Measurements from ENCODE around the gene TTC23.

The TTC23 gene

DNA sequence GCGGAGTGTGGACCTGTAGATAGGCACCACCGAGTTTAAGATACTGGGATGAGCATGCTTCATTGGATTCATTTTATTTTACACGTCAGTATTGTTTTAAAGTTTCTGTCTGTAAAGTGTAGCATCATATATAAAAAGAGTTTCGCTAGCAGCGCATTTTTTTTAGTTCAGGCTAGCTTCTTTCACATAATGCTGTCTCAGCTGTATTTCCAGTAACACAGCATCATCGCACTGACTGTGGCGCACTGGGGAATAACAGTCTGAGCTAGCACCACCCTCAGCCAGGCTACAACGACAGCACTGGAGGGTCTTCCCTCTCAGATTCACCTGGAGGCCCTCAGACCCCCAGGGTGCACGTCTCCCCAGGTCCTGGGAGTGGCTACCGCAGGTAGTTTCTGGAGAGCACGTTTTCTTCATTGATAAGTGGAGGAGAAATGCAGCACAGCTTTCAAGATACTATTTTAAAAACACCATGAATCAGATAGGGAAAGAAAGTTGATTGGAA lies 115.0 kb downstream of the TTC23 start:
- TF ChIP-seq POLR2AphosphoS5 (IDR thresholded peaks at IDR 0.05; ENCODE audit: low read depth, low read length): no peak
- TF ChIP-seq, protein P1, sequence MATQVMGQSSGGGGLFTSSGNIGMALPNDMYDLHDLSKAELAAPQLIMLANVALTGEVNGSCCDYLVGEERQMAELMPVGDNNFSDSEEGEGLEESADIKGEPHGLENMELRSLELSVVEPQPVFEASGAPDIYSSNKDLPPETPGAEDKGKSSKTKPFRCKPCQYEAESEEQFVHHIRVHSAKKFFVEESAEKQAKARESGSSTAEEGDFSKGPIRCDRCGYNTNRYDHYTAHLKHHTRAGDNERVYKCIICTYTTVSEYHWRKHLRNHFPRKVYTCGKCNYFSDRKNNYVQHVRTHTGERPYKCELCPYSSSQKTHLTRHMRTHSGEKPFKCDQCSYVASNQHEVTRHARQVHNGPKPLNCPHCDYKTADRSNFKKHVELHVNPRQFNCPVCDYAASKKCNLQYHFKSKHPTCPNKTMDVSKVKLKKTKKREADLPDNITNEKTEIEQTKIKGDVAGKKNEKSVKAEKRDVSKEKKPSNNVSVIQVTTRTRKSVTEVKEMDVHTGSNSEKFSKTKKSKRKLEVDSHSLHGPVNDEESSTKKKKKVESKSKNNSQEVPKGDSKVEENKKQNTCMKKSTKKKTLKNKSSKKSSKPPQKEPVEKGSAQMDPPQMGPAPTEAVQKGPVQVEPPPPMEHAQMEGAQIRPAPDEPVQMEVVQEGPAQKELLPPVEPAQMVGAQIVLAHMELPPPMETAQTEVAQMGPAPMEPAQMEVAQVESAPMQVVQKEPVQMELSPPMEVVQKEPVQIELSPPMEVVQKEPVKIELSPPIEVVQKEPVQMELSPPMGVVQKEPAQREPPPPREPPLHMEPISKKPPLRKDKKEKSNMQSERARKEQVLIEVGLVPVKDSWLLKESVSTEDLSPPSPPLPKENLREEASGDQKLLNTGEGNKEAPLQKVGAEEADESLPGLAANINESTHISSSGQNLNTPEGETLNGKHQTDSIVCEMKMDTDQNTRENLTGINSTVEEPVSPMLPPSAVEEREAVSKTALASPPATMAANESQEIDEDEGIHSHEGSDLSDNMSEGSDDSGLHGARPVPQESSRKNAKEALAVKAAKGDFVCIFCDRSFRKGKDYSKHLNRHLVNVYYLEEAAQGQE (IDR thresholded peaks at IDR 0.05; ENCODE audit: insufficient read depth in 1 of 2, low read depth in 2 of 2, low read length in 2 of 2): no peak
- no peak for TF ChIP-seq FOXP2 (optimal IDR thresholded peaks at IDR 0.05; ENCODE audit: borderline replicate concordance, extremely low read depth, extremely low read length, insufficient read depth)
- TF ChIP-seq TAF1 (IDR thresholded peaks at IDR 0.05; ENCODE audit: borderline replicate concordance, insufficient read depth, low read length): no peak
- no peak for TF ChIP-seq SIN3A (IDR thresholded peaks at IDR 0.05; ENCODE audit: borderline replicate concordance, insufficient read depth, low read length)

DNA sequence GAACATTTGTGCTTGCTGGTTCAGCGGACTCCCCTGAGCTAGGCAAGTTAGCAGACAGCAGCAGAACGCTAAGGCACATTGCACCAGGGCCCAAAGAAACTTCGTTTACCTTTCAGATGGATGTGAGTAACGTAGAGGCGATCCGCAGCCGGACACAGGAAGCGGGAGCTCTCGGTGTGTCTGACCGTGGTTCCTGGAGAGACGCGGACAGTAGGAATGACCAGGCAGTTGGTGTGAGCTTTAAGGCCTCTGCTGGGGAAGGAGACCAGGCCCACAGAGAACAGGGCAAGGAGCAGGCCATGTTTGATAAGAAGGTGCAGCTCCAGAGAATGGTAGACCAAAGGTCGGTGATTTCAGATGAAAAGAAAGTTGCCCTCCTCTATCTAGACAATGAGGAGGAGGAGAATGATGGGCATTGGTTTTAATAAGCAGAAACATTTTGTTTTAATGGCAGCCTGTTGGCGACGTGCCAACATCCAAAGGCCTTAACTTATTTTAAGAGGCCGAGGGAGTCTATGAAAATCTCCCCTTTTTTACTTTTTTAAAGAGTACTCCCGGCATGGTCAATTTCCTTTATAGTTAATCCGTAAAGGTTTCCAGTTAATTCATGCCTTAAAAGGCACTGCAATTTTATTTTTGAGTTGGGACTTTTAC lies 116.6 kb downstream of the TTC23 start:
- TF ChIP-seq SIN3A (IDR thresholded peaks at IDR 0.05; ENCODE audit: borderline replicate concordance, insufficient read depth, low read length): no peak
- TF ChIP-seq, protein P1 (IDR thresholded peaks at IDR 0.05; ENCODE audit: insufficient read depth in 1 of 2, low read depth in 2 of 2, low read length in 2 of 2): no peak
- TF ChIP-seq FOXP2 (optimal IDR thresholded peaks at IDR 0.05; ENCODE audit: borderline replicate concordance, extremely low read depth, extremely low read length, insufficient read depth): no peak
- TF ChIP-seq POLR2AphosphoS5 (IDR thresholded peaks at IDR 0.05; ENCODE audit: low read depth, low read length): no peak
- no peak for TF ChIP-seq TAF1 (IDR thresholded peaks at IDR 0.05; ENCODE audit: borderline replicate concordance, insufficient read depth, low read length)

DNA sequence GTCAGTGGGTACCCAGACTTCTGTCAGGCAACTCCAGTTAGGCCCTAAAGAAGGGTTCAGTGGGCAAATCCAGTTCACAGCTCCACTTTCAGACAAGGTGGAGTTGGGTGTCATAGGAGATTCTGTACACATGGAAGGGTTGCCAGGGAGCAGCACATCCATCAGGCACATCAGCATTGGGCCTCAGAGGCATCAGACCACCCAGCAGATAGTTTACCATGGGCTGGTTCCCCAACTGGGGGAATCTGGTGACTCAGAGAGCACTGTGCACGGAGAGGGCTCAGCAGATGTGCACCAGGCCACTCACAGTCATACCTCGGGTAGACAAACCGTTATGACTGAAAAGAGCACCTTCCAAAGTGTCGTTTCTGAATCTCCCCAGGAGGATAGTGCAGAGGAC lies 117.3 kb downstream of the TTC23 start:
- no peak for TF ChIP-seq TAF1 (IDR thresholded peaks at IDR 0.05; ENCODE audit: borderline replicate concordance, insufficient read depth, low read length)
- no peak for TF ChIP-seq SIN3A (IDR thresholded peaks at IDR 0.05; ENCODE audit: borderline replicate concordance, insufficient read depth, low read length)
- TF ChIP-seq FOXP2 (optimal IDR thresholded peaks at IDR 0.05; ENCODE audit: borderline replicate concordance, extremely low read depth, extremely low read length, insufficient read depth): no peak
- TF ChIP-seq, protein P1 (IDR thresholded peaks at IDR 0.05; ENCODE audit: insufficient read depth in 1 of 2, low read depth in 2 of 2, low read length in 2 of 2): no peak
- TF ChIP-seq POLR2AphosphoS5 (IDR thresholded peaks at IDR 0.05; ENCODE audit: low read depth, low read length): no peak

DNA sequence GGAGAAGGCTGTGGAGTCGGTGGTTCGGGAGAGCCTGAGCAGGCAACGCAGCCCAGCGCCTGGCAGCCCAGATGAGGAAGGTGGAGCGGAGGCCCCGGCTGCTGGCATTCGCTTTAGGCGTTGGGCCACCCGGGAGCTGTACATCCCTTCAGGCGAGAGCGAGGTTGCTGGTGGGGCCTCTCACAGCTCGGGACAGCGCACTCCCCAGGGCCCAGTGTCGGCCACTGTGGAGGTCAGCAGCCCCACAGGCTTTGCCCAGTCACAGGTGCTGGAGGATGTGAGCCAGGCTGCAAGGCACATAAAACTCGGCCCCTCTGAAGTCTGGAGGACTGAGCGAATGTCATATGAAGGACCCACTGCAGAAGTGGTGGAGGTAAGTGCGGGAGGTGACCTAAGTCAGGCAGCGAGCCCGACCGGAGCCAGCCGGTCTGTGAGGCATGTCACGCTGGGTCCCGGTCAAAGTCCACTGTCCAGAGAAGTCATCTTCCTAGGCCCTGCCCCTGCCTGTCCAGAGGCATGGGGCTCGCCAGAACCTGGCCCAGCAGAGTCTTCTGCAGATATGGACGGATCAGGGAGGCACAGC lies 117.8 kb downstream of the TTC23 start:
- TF ChIP-seq FOXP2 (optimal IDR thresholded peaks at IDR 0.05; ENCODE audit: borderline replicate concordance, extremely low read depth, extremely low read length, insufficient read depth) (no peak), POLR2AphosphoS5 (IDR thresholded peaks at IDR 0.05; ENCODE audit: low read depth, low read length) (no peak), TAF1 (IDR thresholded peaks at IDR 0.05; ENCODE audit: borderline replicate concordance, insufficient read depth, low read length) (no peak), SIN3A (IDR thresholded peaks at IDR 0.05; ENCODE audit: borderline replicate concordance, insufficient read depth, low read length) (no peak)
- TF ChIP-seq, protein P1 (IDR thresholded peaks at IDR 0.05; ENCODE audit: insufficient read depth in 1 of 2, low read depth in 2 of 2, low read length in 2 of 2): no peak

All from PFSK-1 (cell line).